ENCODE measurements around the gene ZFPM1. TPM values are rescaled to one million over a fixed set of nuclear protein-coding genes. Genes with fewer than 3 reads are reported as not detected.

Gene ZFPM1
- total RNA-seq, 2 experiments from 2014 or later: 2.1 to 14.2 TPM

DNA sequence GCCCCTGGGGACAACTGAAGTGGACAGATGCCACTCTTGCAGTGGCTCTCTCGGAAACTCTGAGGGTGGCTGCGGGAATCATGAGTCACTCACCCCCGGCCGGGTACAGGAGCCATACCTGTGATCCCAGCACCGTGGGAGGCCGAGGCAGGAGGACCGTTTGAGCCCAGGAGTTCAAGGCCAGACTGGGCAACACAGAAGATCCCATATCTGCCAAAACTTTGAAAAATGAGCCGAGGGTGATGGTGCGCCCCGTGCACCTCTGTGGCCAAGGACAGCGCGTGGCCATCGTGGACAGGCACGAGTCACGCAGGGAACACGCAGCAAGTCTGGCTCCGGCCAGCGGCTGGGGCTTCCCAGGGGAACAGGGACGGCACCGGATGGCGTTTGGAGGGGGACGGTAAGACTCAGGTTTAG, 75.8 kb downstream of the ZFPM1 start:
- H3K9me3 ChIP-seq (ENCODE audit: low read length): no peaks in the 10 kb centered on the region
- no peak overlapping the region for H2AFZ ChIP-seq (ENCODE audit: low read length)
- POLR2A ChIA-PET: no interaction called here
- no peaks in the 10 kb centered on the region for H3K9me2 ChIP-seq (ENCODE audit: insufficient read depth, low read length)
- CTCF ChIA-PET (ENCODE audit: unreplicated experiment): no interaction called here
- no peaks in the 10 kb centered on the region for H3K36me3 ChIP-seq (ENCODE audit: insufficient read depth, low read length)
- no peak overlapping the region for H3K27ac ChIP-seq (ENCODE audit: low read depth, low read length, poor library complexity, severe bottlenecking)
- TF ChIP-seq EZH2phosphoT487 (IDR thresholded peaks at IDR 0.05; ENCODE audit: borderline replicate concordance, low read depth, low read length) (no peak), CTCF (conservative IDR thresholded peaks at IDR 0.05; ENCODE audit: low read length) (no peak)
- no peak for DNase-seq (ENCODE audit: low spot score)
- H4K20me1 ChIP-seq (ENCODE audit: insufficient read depth, low read length): no peaks in the 10 kb centered on the region
- H3K4me1 ChIP-seq (ENCODE audit: insufficient read depth, low read length, poor library complexity, severe bottlenecking): peaks cover 6% of the 10 kb centered on the region
- no peak overlapping the region for H3K4me3 ChIP-seq (ENCODE audit: low read depth, low read length, poor library complexity, severe bottlenecking)
- H3K4me2 ChIP-seq (ENCODE audit: low read length): no peak overlapping the region
- intact Hi-C loops (cut with micrococcal nuclease; ENCODE audit: unreplicated experiment): no loop called here
- no TSS peak for BruUV-seq (replicated peaks)
- no peaks in the 10 kb centered on the region for H3K79me2 ChIP-seq (ENCODE audit: insufficient read depth, low read depth, low read length)

DNA sequence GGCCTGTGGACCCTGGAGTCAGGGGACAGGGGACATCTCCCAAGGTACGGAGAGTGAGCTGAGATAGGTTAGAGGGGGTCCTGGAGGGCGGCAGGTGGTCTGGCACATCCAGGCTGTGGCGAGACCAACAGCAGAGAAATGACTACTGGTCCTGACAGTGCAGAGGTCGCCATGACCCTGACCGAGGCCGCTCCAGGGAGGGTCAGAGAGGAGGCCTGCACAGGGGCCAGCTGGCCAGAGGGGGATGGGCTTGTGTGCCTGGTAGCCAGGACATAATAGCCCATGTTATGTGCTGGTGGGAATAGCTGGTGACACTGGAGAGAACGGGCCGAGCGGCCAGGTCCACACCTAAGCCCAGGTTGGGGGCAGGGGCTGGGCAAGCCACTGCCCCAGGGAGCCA, 76.5 kb downstream of the ZFPM1 start:
- ChIA-PET CTCF (ENCODE audit: unreplicated experiment) (no interaction called here), POLR2A (no interaction called here)
- no peaks in the 10 kb centered on the region for H3K9me3 ChIP-seq (ENCODE audit: low read length)
- DNase-seq (ENCODE audit: low spot score): no peak
- H3K4me3 ChIP-seq (ENCODE audit: low read depth, low read length, poor library complexity, severe bottlenecking): no peak overlapping the region
- H2AFZ ChIP-seq (ENCODE audit: low read length): no peak overlapping the region
- TF ChIP-seq CTCF (conservative IDR thresholded peaks at IDR 0.05; ENCODE audit: low read length) (no peak), EZH2phosphoT487 (IDR thresholded peaks at IDR 0.05; ENCODE audit: borderline replicate concordance, low read depth, low read length) (no peak)
- no peaks in the 10 kb centered on the region for H3K79me2 ChIP-seq (ENCODE audit: insufficient read depth, low read depth, low read length)
- H3K27ac ChIP-seq (ENCODE audit: low read depth, low read length, poor library complexity, severe bottlenecking): no peak overlapping the region
- H3K9me2 ChIP-seq (ENCODE audit: insufficient read depth, low read length): no peaks in the 10 kb centered on the region
- no peak overlapping the region for H3K4me2 ChIP-seq (ENCODE audit: low read length)
- no peaks in the 10 kb centered on the region for H3K36me3 ChIP-seq (ENCODE audit: insufficient read depth, low read length)
- peaks cover 6% of the 10 kb centered on the region for H3K4me1 ChIP-seq (ENCODE audit: insufficient read depth, low read length, poor library complexity, severe bottlenecking)
- intact Hi-C loops (cut with micrococcal nuclease; ENCODE audit: unreplicated experiment): no loop called here
- no TSS peak for BruUV-seq (replicated peaks)
- no peaks in the 10 kb centered on the region for H4K20me1 ChIP-seq (ENCODE audit: insufficient read depth, low read length)

- intact Hi-C loops (cut with micrococcal nuclease; ENCODE audit: unreplicated experiment): no loop called here
- Histone ChIP-seq H3K9me2 (ENCODE audit: insufficient read depth, low read length) (no peaks in the 10 kb centered on the region), H4K20me1 (ENCODE audit: insufficient read depth, low read length) (no peaks in the 10 kb centered on the region), H3K27ac (ENCODE audit: low read depth, low read length, poor library complexity, severe bottlenecking) (no peak overlapping the region), H3K4me3 (ENCODE audit: low read depth, low read length, poor library complexity, severe bottlenecking) (no peak overlapping the region), H2AFZ (ENCODE audit: low read length) (no peak overlapping the region), H3K79me2 (ENCODE audit: insufficient read depth, low read depth, low read length) (no peaks in the 10 kb centered on the region), H3K4me2 (ENCODE audit: low read length) (no peak overlapping the region), H3K9me3 (ENCODE audit: low read length) (no peaks in the 10 kb centered on the region), H3K4me1 (ENCODE audit: insufficient read depth, low read length, poor library complexity, severe bottlenecking) (peaks cover 10% of the 10 kb centered on the region), H3K36me3 (ENCODE audit: insufficient read depth, low read length) (0 out of 2 replicates have a peak, but pooled peaks cover under 1% of the 10 kb centered on the region)
- BruUV-seq (replicated peaks): no TSS peak
- CTCF ChIA-PET (ENCODE audit: unreplicated experiment): no interaction called here
- TF ChIP-seq CTCF (conservative IDR thresholded peaks at IDR 0.05; ENCODE audit: low read length) (no peak), EZH2phosphoT487 (IDR thresholded peaks at IDR 0.05; ENCODE audit: borderline replicate concordance, low read depth, low read length) (no peak)
- POLR2A ChIA-PET: no interaction called here
- DNase-seq (ENCODE audit: low spot score): no peak
These were observed 77.2 kb downstream of the ZFPM1 start for GRCh38 chr16:88530051-88530857.

All from OCI-LY7 (cell line).